Prostate gland (tissue), 2 donors: ENCODE results near the gene ULBP1. TPM values are rescaled to one million over a fixed set of nuclear protein-coding genes. Genes with fewer than 3 reads are reported as not detected.
"Not testable (repeated sequence)": the region's sequence is repeated elsewhere in the genome, so short reads cannot be mapped to it uniquely, and the experiment has no call there.

Source experiments
- DNase-seq: peaks from one replicate; pipeline ENCODE4 v3.0.0-alpha.2; 2019; ENCODE audit warnings: low spot score
- H3K27ac ChIP-seq, 2 donors: fragments of 200-600 bp; sonication (generic); 2 replicates each; pipeline ENCODE4 v1.5.1; 2017 to 2019
- H3K27me3 ChIP-seq: fragments of 200-600 bp; sonication (generic); replicated peaks from 2 replicates; pipeline ENCODE4 v1.5.1; 2019; ENCODE audit not compliant: insufficient read depth
- H3K36me3 ChIP-seq, 2 donors: fragments of 200-600 bp; sonication (generic); 1 replicate in 1 of 2; 2 replicates in 1 of 2; pipeline versions ENCODE4 v1.5.1 to v1.8.1; 2017 to 2019
- H3K4me1 ChIP-seq: fragments of 200-600 bp; sonication (generic); replicated peaks from 2 replicates; pipeline ENCODE4 v1.5.1; 2019
- H3K4me3 ChIP-seq, 2 donors: fragments of 200-600 bp; sonication (generic); 2 replicates each; pipeline ENCODE4 v1.5.1; 2017 to 2019
- H3K9me3 ChIP-seq: fragments of 200-600 bp; sonication (generic); 2 replicates; pipeline ENCODE4 v1.5.1; 2017
- CTCF ChIP-seq, 4 experiments: fragments of 200-600 bp in 2 of 4; fragments of 450-650 bp in 2 of 4; sonication (generic) in 2 of 4; IDR thresholded peaks; 1 replicate in 3 of 4; 2 replicates in 1 of 4; pipeline ENCODE4 v1.5.1; 2016 to 2019; ENCODE audit warnings: antibody characterized with exemption in 4 of 4, mild to moderate bottlenecking in 2 of 4, moderate library complexity in 2 of 4
- POLR2A ChIP-seq: fragments of 450-650 bp; IDR thresholded peaks from one replicate; pipeline ENCODE4 v1.6.1; 2016; ENCODE audit warnings: antibody characterized with exemption, mild to moderate bottlenecking
- POLR2AphosphoS5 ChIP-seq: sonication (generic); formaldehyde crosslinking; IDR thresholded peaks from one replicate; pipeline ENCODE4 v1.6.1; 2017; ENCODE audit warnings: antibody characterized with exemption
- WGBS: methylation state at CpG from one replicate; pipeline ENCODE4 v1.1.5; 2018; 5-methylcytosine and 5-hydroxymethylcytosine counted together
- intact Hi-C: fragments of 100-400 bp; cut with DNase I; formaldehyde crosslinking; loops from one replicate; pipeline ENCODE4 v1.14.2; 2022
- total RNA-seq, 2 donors: library from RNA; depleted of rRNA; stranded (reverse); fragments of >200 nt; gene quantifications; one replicate each; pipeline ENCODE4 v1.1.0, GENCODE V29; 2016

Gene ULBP1
- total RNA-seq, 2 donors from 2014 or later, result 2.8 TPM; not detected in 1

- no peak for DNase-seq
- Histone ChIP-seq H3K27ac (no peak overlapping the region), H3K4me3 (no peak overlapping the region), H3K9me3 (no peaks in the 10 kb centered on the region), H3K4me1 (no peaks in the 10 kb centered on the region), H3K36me3 (no peaks in the 10 kb centered on the region), H3K27me3 (no peaks in the 10 kb centered on the region)
- no peak for TF ChIP-seq CTCF (IDR thresholded peaks at IDR 0.05)
- intact Hi-C loops, result no loop called here
- 72% methylated on average over 7 of the region's 7 CpGs for WGBS
These were observed 43.3 kb downstream of the ULBP1 start for GRCh38 chr6:150006961-150007464.

GRCh38 chr6:150008588-150008987 lies 44.8 kb downstream of the ULBP1 start:
- DNase-seq, result no peak
- Histone ChIP-seq H3K36me3 (no peaks in the 10 kb centered on the region), H3K4me3 (no peak overlapping the region), H3K9me3 (no peaks in the 10 kb centered on the region), H3K27me3 (no peaks in the 10 kb centered on the region), H3K4me1 (no peaks in the 10 kb centered on the region), H3K27ac (no peak overlapping the region)
- 35% methylated on average over 9 of the region's 9 CpGs for WGBS
- intact Hi-C loops, result no loop called here
- TF ChIP-seq POLR2AphosphoS5, result no peak
- no peak for TF ChIP-seq CTCF (IDR thresholded peaks at IDR 0.05)
- no peak for TF ChIP-seq POLR2A

- H3K36me3 ChIP-seq, H3K27ac ChIP-seq, DNase-seq, H3K4me1 ChIP-seq, H3K9me3 ChIP-seq, H3K4me3 ChIP-seq, intact Hi-C loops, H3K27me3 ChIP-seq: not testable (repeated sequence)
- WGBS, result 23% methylated on average over 8 of the region's 8 CpGs
These were observed 49.4 kb downstream of the ULBP1 start for GRCh38 chr6:150012846-150013784.

- H3K27me3 ChIP-seq, H3K4me1 ChIP-seq, DNase-seq, H3K4me3 ChIP-seq, H3K36me3 ChIP-seq, intact Hi-C loops, H3K27ac ChIP-seq, H3K9me3 ChIP-seq: not testable (repeated sequence)
- WGBS, result 10% methylated on average over 10 of the region's 24 CpGs
These were observed 50.3 kb downstream of the ULBP1 start for GRCh38 chr6:150013785-150014622.

GRCh38 chr6:150014623-150015280 lies 51.0 kb downstream of the ULBP1 start:
- H3K27me3 ChIP-seq, H3K36me3 ChIP-seq, H3K4me1 ChIP-seq, H3K9me3 ChIP-seq, H3K4me3 ChIP-seq, intact Hi-C loops, DNase-seq, H3K27ac ChIP-seq: not testable (repeated sequence)
- no CpG with 5 or more reads among the region's 50 CpGs for whole genome bisulfite sequencing

- not testable (repeated sequence) for H3K9me3 ChIP-seq, H3K27ac ChIP-seq, H3K27me3 ChIP-seq, H3K4me3 ChIP-seq, H3K4me1 ChIP-seq, DNase-seq, H3K36me3 ChIP-seq
- intact Hi-C loops, result loop anchor here (2.0 kb wide), 1 partner anchor 81 kb away; no protein-coding TSS in a partner anchor
- WGBS, result 4% methylated on average over 15 of the region's 15 CpGs
These were observed 51.7 kb downstream of the ULBP1 start for GRCh38 chr6:150015281-150016001.
